ENCODE data around the gene STMND1. TPM values are rescaled to one million over a fixed set of nuclear protein-coding genes. Genes with fewer than 3 reads are reported as not detected.

Gene STMND1
- total RNA-seq, 2 donors from 2014 or later: 0.18 TPM; not detected in 1

- DNase-seq: no peak
- Histone ChIP-seq H3K9me3 (ENCODE audit: control insufficient read depth, low read length) (peaks cover 6% of the 10 kb centered on the region), H3K4me1 (ENCODE audit: control insufficient read depth, insufficient read depth, low read length) (no peaks in the 10 kb centered on the region), H3K9ac (ENCODE audit: extremely low read depth, low read length, poor library complexity, severe bottlenecking) (no peak overlapping the region), H3K27me3 (ENCODE audit: control insufficient read depth, insufficient read depth, low read length, poor library complexity, severe bottlenecking) (no peaks in the 10 kb centered on the region), H3K27ac (ENCODE audit: low read depth, low read length) (no peak overlapping the region), H3K36me3 (ENCODE audit: control insufficient read depth, insufficient read depth, low read length) (no peaks in the 10 kb centered on the region), H3K4me3 (ENCODE audit: low read length) (no peak overlapping the region)
- H3K9me3 Mint-ChIP-seq: peaks cover 2% of the 10 kb centered on the region
- H3K36me3 Mint-ChIP-seq (ENCODE audit: low read depth): no peaks in the 10 kb centered on the region
- no peak overlapping the region for H3K27ac Mint-ChIP-seq
- WGBS, 2 experiments (ENCODE audit: insufficient coverage in 1 of 2, insufficient read length in 1 of 2): 77 to 78% methylated on average over 2 of the region's 2 CpGs
- H3K27me3 Mint-ChIP-seq (ENCODE audit: insufficient read depth): peaks cover 2% of the 10 kb centered on the region
- no peak overlapping the region for H3K4me3 Mint-ChIP-seq
- no peaks in the 10 kb centered on the region for H3K4me1 Mint-ChIP-seq
- no peak for TF ChIP-seq CTCF (conservative IDR thresholded peaks at IDR 0.05)
These were observed 55.8 kb downstream of the STMND1 start for GRCh38 chr6:17157617-17158016.

- H3K27me3 Mint-ChIP-seq (ENCODE audit: insufficient read depth): peaks cover 2% of the 10 kb centered on the region
- H3K4me1 Mint-ChIP-seq: no peaks in the 10 kb centered on the region
- H3K36me3 Mint-ChIP-seq (ENCODE audit: low read depth): no peaks in the 10 kb centered on the region
- WGBS, 2 experiments (ENCODE audit: insufficient coverage in 1 of 2, insufficient read length in 1 of 2): 93 to 95% methylated on average over 4 to 5 of the region's 5 CpGs
- H3K27ac ChIP-seq (ENCODE audit: low read depth, low read length): no peak overlapping the region
- H3K4me1 ChIP-seq (ENCODE audit: control insufficient read depth, insufficient read depth, low read length): no peaks in the 10 kb centered on the region
- no peak for TF ChIP-seq CTCF (conservative IDR thresholded peaks at IDR 0.05)
- no peaks in the 10 kb centered on the region for H3K36me3 ChIP-seq (ENCODE audit: control insufficient read depth, insufficient read depth, low read length)
- no peak for DNase-seq
- no peak overlapping the region for H3K9ac ChIP-seq (ENCODE audit: extremely low read depth, low read length, poor library complexity, severe bottlenecking)
- H3K27me3 ChIP-seq (ENCODE audit: control insufficient read depth, insufficient read depth, low read length, poor library complexity, severe bottlenecking): no peaks in the 10 kb centered on the region
- peaks cover 3% of the 10 kb centered on the region for H3K9me3 Mint-ChIP-seq
- no peak overlapping the region for H3K4me3 ChIP-seq (ENCODE audit: low read length)
- H3K9me3 ChIP-seq (ENCODE audit: control insufficient read depth, low read length): no peaks in the 10 kb centered on the region
- no peak overlapping the region for H3K4me3 Mint-ChIP-seq
- no peak overlapping the region for H3K27ac Mint-ChIP-seq
These were observed 57.4 kb downstream of the STMND1 start for GRCh38 chr6:17159240-17159639.

GRCh38 chr6:17161076-17161475 lies 59.2 kb downstream of the STMND1 start:
- Histone ChIP-seq H3K9me3 (ENCODE audit: control insufficient read depth, low read length) (no peaks in the 10 kb centered on the region), H3K36me3 (ENCODE audit: control insufficient read depth, insufficient read depth, low read length) (no peaks in the 10 kb centered on the region), H3K27me3 (ENCODE audit: control insufficient read depth, insufficient read depth, low read length, poor library complexity, severe bottlenecking) (no peaks in the 10 kb centered on the region), H3K27ac (ENCODE audit: low read depth, low read length) (no peak overlapping the region), H3K4me3 (ENCODE audit: low read length) (no peak overlapping the region), H3K9ac (ENCODE audit: extremely low read depth, low read length, poor library complexity, severe bottlenecking) (no peak overlapping the region), H3K4me1 (ENCODE audit: control insufficient read depth, insufficient read depth, low read length) (no peaks in the 10 kb centered on the region)
- Mint-ChIP-seq H3K27ac (no peak overlapping the region), H3K9me3 (peaks cover 3% of the 10 kb centered on the region), H3K4me3 (no peak overlapping the region), H3K36me3 (ENCODE audit: low read depth) (no peaks in the 10 kb centered on the region), H3K27me3 (ENCODE audit: insufficient read depth) (peaks cover 2% of the 10 kb centered on the region), H3K4me1 (no peaks in the 10 kb centered on the region)
- no peak for DNase-seq
- no peak for TF ChIP-seq CTCF (conservative IDR thresholded peaks at IDR 0.05)
- WGBS, 2 experiments (ENCODE audit: insufficient coverage in 1 of 2, insufficient read length in 1 of 2): 81 to 91% methylated on average over 2 of the region's 2 CpGs
